Measurements from ENCODE around the gene MIGA2.

The MIGA2 gene

GRCh38 chr9:129007035-129007765 lies 29.2 kb upstream of the MIGA2 start:
- ChIA-PET POLR2A (interaction anchor here (0.6 to 2.6 kb wide), 2 partner anchors 21 to 407 kb away, joined by 3 to 10 read pairs; partner anchors contain the start of gene SH3GLB2), CTCF (interaction anchor here (0.6 to 3.3 kb wide), 29 partner anchors 9 to 830 kb away, joined by 3 to 31 read pairs (median 4); partner anchors contain the start of genes MIGA2 and SH3GLB2)
- H3K4me3 ChIP-seq (ENCODE audit: low read depth, low read length): no peak overlapping the region
- H3K36me3 ChIP-seq (ENCODE audit: control insufficient read depth in 2 of 2, insufficient read depth in 1 of 2, low read length in 2 of 2): peaks cover 3 to 83% of the 10 kb centered on the region in 2 experiments; a peak in 2 of 3 replicates
- TF ChIP-seq ZNF423 (tag by site-specific recombination; IDR thresholded peaks at IDR 0.05): no peak
- no peak for TF ChIP-seq ZNF707 (tag by site-specific recombination; IDR thresholded peaks at IDR 0.05)
- TF ChIP-seq ZNF548 (tag by site-specific recombination; IDR thresholded peaks at IDR 0.05): no peak
- TF ChIP-seq ZBTB11 (tag by site-specific recombination; conservative IDR thresholded peaks at IDR 0.05; ENCODE audit: low read depth): no peak
- TF ChIP-seq ZNF37A (tag by site-specific recombination; IDR thresholded peaks at IDR 0.05): no peak
- TF ChIP-seq ZNF600 (tag by site-specific recombination; IDR thresholded peaks at IDR 0.05): no peak
- TF ChIP-seq ZBTB48 (tag by site-specific recombination; IDR thresholded peaks at IDR 0.05): peak; percentile 95
- TF ChIP-seq ZBTB17 (tag by site-specific recombination; IDR thresholded peaks at IDR 0.05): 0 out of 2 replicates have a peak, but pooled peaks have one; percentile 6
- no peak for TF ChIP-seq ZNF26 (tag by site-specific recombination; IDR thresholded peaks at IDR 0.05)
- 0 out of 2 replicates have a peak, but pooled peaks have one; percentile 7 for TF ChIP-seq ZBTB8A (tag by site-specific recombination; IDR thresholded peaks at IDR 0.05)
- no peak for TF ChIP-seq KLF8 (tag by site-specific recombination; IDR thresholded peaks at IDR 0.05)
- peak; percentile 4; the same call in 1 of the 2 replicates for TF ChIP-seq SP7 (tag by site-specific recombination; IDR thresholded peaks at IDR 0.05)
- TF ChIP-seq ZNF140 (tag by site-specific recombination; IDR thresholded peaks at IDR 0.05): no peak
- no peak for TF ChIP-seq INSM2 (tag by site-specific recombination; IDR thresholded peaks at IDR 0.05)
- TF ChIP-seq REPIN1 (tag by site-specific recombination; IDR thresholded peaks at IDR 0.05; ENCODE audit: low read depth): no peak
- TF ChIP-seq ZNF660 (tag by site-specific recombination; IDR thresholded peaks at IDR 0.05): peak; percentile 48; the same call in 1 of the 2 replicates
- no peak for TF ChIP-seq ZNF302 (tag by site-specific recombination; IDR thresholded peaks at IDR 0.05; ENCODE audit: low read depth)
- 0 out of 2 replicates have a peak, but pooled peaks have one; percentile 28 for TF ChIP-seq ZNF776 (tag by site-specific recombination; IDR thresholded peaks at IDR 0.05; ENCODE audit: borderline replicate concordance)
- no peak for TF ChIP-seq ZNF211 (tag by site-specific recombination; IDR thresholded peaks at IDR 0.05; ENCODE audit: low read depth)
- TF ChIP-seq ZNF112 (tag by site-specific recombination; IDR thresholded peaks at IDR 0.05): 0 out of 2 replicates have a peak, but pooled peaks have one; percentile 18
- H3K27ac ChIP-seq (ENCODE audit: extremely low read depth, low read depth, low read length): no peak overlapping the region
- no peaks in the 10 kb centered on the region for H3K4me1 ChIP-seq (ENCODE audit: control insufficient read depth, insufficient read depth, low read length)
- H3K9me3 ChIP-seq (ENCODE audit: control insufficient read depth, insufficient read depth, low read depth, low read length): no peaks in the 10 kb centered on the region
